HEK293 (cell line): ENCODE results near the gene CTNNBL1.

ENCODE experiments used
- ZNF239 ChIP-seq: fragments of 450-650 bp; formaldehyde crosslinking; IDR thresholded peaks from 2 replicates; pipeline ENCODE4 v1.5.1; 2016; ENCODE audit warnings: missing biosample characterization, missing genetic modification characterization
- ZNF24 ChIP-seq: fragments of 450-650 bp; formaldehyde crosslinking; IDR thresholded peaks from 2 replicates; pipeline ENCODE4 v1.5.1; 2016; ENCODE audit warnings: missing biosample characterization, missing genetic modification characterization
- ZNF623 ChIP-seq: fragments of 450-650 bp; formaldehyde crosslinking; IDR thresholded peaks from 2 replicates; pipeline ENCODE4 v1.5.1; 2016; ENCODE audit warnings: missing biosample characterization, missing genetic modification characterization
- ZNF830 ChIP-seq: fragments of 450-650 bp; IDR thresholded peaks from 2 replicates; pipeline ENCODE4 v1.5.0; 2018; ENCODE audit warnings: missing biosample characterization, missing genetic modification characterization, low read depth, mild to moderate bottlenecking, moderate library complexity
- TF ChIP-seq, protein P1 (sequence below): fragments of 450-650 bp; formaldehyde crosslinking; IDR thresholded peaks from 2 replicates; pipeline ENCODE4 v1.5.1; 2016; ENCODE audit warnings: missing biosample characterization, missing genetic modification characterization
- TF ChIP-seq, protein P2 (sequence below): fragments of 450-650 bp; formaldehyde crosslinking; IDR thresholded peaks from 2 replicates; pipeline ENCODE4 v1.5.1; 2017; ENCODE audit warnings: missing biosample characterization, missing genetic modification characterization

DNA sequence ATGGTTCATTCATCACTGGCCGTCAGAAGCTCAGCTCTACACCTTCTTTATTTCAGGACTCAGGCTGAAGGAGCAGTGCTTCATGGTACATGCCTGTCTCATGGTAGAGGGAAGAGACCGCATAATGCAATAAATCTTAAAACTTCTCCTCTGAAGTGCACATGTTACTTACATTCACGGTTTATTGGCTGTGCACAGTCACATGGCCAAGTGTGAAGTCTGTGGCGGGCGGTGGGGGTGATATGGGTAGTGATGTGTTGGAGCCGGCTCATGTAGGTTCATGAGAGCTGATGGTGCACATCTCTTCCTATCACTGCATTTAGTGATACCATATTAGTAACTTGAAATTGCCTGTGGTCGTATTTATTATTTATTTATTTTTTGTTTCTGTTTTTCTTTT, 102.9 kb downstream of the CTNNBL1 start:
- no peak for TF ChIP-seq ZNF239
- no peak for TF ChIP-seq ZNF24 (tag by site-specific recombination)
- no peak for TF ChIP-seq ZNF623 (tag by site-specific recombination)
- TF ChIP-seq ZNF830 (tag by site-specific recombination) = no peak
- TF ChIP-seq, protein P1, sequence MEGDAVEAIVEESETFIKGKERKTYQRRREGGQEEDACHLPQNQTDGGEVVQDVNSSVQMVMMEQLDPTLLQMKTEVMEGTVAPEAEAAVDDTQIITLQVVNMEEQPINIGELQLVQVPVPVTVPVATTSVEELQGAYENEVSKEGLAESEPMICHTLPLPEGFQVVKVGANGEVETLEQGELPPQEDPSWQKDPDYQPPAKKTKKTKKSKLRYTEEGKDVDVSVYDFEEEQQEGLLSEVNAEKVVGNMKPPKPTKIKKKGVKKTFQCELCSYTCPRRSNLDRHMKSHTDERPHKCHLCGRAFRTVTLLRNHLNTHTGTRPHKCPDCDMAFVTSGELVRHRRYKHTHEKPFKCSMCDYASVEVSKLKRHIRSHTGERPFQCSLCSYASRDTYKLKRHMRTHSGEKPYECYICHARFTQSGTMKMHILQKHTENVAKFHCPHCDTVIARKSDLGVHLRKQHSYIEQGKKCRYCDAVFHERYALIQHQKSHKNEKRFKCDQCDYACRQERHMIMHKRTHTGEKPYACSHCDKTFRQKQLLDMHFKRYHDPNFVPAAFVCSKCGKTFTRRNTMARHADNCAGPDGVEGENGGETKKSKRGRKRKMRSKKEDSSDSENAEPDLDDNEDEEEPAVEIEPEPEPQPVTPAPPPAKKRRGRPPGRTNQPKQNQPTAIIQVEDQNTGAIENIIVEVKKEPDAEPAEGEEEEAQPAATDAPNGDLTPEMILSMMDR (tag by site-specific recombination) = no peak
- TF ChIP-seq, protein P2, sequence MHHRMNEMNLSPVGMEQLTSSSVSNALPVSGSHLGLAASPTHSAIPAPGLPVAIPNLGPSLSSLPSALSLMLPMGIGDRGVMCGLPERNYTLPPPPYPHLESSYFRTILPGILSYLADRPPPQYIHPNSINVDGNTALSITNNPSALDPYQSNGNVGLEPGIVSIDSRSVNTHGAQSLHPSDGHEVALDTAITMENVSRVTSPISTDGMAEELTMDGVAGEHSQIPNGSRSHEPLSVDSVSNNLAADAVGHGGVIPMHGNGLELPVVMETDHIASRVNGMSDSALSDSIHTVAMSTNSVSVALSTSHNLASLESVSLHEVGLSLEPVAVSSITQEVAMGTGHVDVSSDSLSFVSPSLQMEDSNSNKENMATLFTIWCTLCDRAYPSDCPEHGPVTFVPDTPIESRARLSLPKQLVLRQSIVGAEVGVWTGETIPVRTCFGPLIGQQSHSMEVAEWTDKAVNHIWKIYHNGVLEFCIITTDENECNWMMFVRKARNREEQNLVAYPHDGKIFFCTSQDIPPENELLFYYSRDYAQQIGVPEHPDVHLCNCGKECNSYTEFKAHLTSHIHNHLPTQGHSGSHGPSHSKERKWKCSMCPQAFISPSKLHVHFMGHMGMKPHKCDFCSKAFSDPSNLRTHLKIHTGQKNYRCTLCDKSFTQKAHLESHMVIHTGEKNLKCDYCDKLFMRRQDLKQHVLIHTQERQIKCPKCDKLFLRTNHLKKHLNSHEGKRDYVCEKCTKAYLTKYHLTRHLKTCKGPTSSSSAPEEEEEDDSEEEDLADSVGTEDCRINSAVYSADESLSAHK = no peak
